ENCODE data around the gene CST9. TPM values are rescaled to one million over a fixed set of nuclear protein-coding genes. Genes with fewer than 3 reads are reported as not detected.

CST9 gene
- total and polyA plus RNA-seq, 2 of the 13 experiments (the other 11 are each of a cell fraction or from before 2014, with no cell fraction given) = 0.07 TPM; not detected in 1

DNA sequence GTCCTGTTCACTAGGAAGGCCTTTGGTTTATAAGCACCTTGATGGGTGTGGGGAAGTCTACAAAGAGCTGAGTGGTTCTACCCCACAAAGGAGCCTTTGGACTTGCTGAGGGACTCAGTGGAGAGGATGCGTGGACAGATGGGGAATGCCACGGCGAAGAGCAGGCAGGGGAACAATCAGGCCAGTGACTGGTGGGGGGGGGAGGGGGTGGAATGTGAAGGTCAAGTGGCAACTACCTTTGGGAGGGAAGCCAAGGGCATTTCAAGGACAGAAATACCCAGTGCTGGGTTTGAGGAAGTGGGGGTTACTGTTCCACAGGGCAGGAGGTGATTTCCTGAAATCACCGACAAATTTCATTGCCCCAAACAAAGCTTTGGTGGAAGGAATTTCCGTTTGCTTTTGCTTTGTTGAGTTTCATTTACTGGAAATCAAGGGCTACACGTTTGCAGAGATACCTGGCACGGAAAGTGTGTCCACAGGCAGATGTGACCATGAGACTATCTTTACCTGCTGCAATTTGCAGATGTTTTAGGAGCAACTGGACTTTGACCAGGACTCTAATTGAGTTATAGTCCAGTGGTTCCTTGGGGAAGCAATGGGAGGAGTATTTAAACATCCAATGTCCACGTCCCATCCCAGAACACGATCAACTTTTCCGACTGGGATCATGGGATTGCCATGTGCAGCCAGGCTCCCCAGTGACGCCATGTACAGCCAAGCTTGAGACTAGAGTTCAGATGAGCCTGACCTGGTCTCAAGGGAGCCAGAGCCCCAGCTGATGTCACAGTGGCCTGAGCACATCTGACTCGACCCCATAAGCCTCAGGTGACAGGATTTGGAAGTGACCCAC lies 24.1 kb upstream of the CST9 start (continued):
- TF ChIP-seq, protein P1, sequence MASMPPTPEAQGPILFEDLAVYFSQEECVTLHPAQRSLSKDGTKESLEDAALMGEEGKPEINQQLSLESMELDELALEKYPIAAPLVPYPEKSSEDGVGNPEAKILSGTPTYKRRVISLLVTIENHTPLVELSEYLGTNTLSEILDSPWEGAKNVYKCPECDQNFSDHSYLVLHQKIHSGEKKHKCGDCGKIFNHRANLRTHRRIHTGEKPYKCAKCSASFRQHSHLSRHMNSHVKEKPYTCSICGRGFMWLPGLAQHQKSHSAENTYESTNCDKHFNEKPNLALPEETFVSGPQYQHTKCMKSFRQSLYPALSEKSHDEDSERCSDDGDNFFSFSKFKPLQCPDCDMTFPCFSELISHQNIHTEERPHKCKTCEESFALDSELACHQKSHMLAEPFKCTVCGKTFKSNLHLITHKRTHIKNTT (CRISPR knock-in tag; IDR thresholded peaks at IDR 0.05) = no peak
- TF ChIP-seq ZNF674 (CRISPR knock-in tag; IDR thresholded peaks at IDR 0.05; ENCODE audit: low read depth) = no peak
- no peak for TF ChIP-seq AHR (CRISPR knock-in tag; IDR thresholded peaks at IDR 0.05)
- 0 out of 2 replicates have a peak, but pooled peaks have one; percentile 42 for TF ChIP-seq ZNF703 (CRISPR knock-in tag; IDR thresholded peaks at IDR 0.05; ENCODE audit: borderline replicate concordance)
- TF ChIP-seq, protein P2, sequence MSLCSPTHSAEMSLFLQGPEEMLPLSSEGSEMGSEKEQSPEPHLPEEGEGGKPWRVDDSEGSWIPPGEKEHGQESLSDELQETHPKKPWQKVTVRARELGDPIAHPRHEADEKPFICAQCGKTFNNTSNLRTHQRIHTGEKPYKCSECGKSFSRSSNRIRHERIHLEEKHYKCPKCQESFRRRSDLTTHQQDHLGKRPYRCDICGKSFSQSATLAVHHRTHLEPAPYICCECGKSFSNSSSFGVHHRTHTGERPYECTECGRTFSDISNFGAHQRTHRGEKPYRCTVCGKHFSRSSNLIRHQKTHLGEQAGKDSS (CRISPR knock-in tag; IDR thresholded peaks at IDR 0.05; ENCODE audit: borderline replicate concordance, low read depth) = peak; percentile 65
- TF ChIP-seq SMAD9 (CRISPR knock-in tag; IDR thresholded peaks at IDR 0.05) = no peak
- no peak for TF ChIP-seq ZNF549 (CRISPR knock-in tag; IDR thresholded peaks at IDR 0.05)
- TF ChIP-seq, protein P3, sequence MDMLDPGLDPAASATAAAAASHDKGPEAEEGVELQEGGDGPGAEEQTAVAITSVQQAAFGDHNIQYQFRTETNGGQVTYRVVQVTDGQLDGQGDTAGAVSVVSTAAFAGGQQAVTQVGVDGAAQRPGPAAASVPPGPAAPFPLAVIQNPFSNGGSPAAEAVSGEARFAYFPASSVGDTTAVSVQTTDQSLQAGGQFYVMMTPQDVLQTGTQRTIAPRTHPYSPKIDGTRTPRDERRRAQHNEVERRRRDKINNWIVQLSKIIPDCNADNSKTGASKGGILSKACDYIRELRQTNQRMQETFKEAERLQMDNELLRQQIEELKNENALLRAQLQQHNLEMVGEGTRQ (IDR thresholded peaks at IDR 0.05; ENCODE audit: low read depth, low read length) = no peak
- TF ChIP-seq, protein P3 (CRISPR knock-in tag; IDR thresholded peaks at IDR 0.05; ENCODE audit: borderline replicate concordance) = 0 out of 2 replicates have a peak, but pooled peaks have one; percentile 52
- TF ChIP-seq TAF15 (IDR thresholded peaks at IDR 0.05; ENCODE audit: low read depth, low read length, poor library complexity, severe bottlenecking) = no peak
- peak; percentile 0; the same call in 1 of the 2 replicates for TF ChIP-seq ZNF264 (CRISPR knock-in tag; IDR thresholded peaks at IDR 0.05)
- no peak for TF ChIP-seq NPAS2 (CRISPR knock-in tag; IDR thresholded peaks at IDR 0.05; ENCODE audit: borderline replicate concordance)
- no peak for TF ChIP-seq ISX (CRISPR knock-in tag; conservative IDR thresholded peaks at IDR 0.05)
- TF ChIP-seq SRY (CRISPR knock-in tag; IDR thresholded peaks at IDR 0.05) = 0 out of 2 replicates have a peak, but pooled peaks have one; percentile 50
- no peak; the same call in 1 of the 2 replicates for TF ChIP-seq ZNF839 (CRISPR knock-in tag; IDR thresholded peaks at IDR 0.05; ENCODE audit: borderline replicate concordance)
- TF ChIP-seq, protein P4, sequence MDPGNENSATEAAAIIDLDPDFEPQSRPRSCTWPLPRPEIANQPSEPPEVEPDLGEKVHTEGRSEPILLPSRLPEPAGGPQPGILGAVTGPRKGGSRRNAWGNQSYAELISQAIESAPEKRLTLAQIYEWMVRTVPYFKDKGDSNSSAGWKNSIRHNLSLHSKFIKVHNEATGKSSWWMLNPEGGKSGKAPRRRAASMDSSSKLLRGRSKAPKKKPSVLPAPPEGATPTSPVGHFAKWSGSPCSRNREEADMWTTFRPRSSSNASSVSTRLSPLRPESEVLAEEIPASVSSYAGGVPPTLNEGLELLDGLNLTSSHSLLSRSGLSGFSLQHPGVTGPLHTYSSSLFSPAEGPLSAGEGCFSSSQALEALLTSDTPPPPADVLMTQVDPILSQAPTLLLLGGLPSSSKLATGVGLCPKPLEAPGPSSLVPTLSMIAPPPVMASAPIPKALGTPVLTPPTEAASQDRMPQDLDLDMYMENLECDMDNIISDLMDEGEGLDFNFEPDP (CRISPR knock-in tag; conservative IDR thresholded peaks at IDR 0.05) = no peak
- TF ChIP-seq, protein P5, sequence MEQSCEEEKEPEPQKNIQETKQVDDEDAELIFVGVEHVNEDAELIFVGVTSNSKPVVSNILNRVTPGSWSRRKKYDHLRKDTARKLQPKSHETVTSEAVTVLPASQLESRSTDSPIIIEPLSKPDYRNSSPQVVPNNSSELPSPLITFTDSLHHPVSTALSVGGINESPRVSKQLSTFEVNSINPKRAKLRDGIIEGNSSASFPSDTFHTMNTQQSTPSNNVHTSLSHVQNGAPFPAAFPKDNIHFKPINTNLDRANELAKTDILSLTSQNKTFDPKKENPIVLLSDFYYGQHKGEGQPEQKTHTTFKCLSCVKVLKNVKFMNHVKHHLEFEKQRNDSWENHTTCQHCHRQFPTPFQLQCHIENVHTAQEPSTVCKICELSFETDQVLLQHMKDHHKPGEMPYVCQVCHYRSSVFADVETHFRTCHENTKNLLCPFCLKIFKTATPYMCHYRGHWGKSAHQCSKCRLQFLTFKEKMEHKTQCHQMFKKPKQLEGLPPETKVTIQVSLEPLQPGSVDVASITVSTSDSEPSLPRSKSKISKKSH (CRISPR knock-in tag; IDR thresholded peaks at IDR 0.05; ENCODE audit: borderline replicate concordance) = peak; percentile 87
- TF ChIP-seq ZNF441 (CRISPR knock-in tag; IDR thresholded peaks at IDR 0.05; ENCODE audit: borderline replicate concordance) = 0 out of 2 replicates have a peak, but pooled peaks have one; percentile 51
- no peak for TF ChIP-seq PCBP1 (IDR thresholded peaks at IDR 0.05; ENCODE audit: borderline replicate concordance, low read depth, low read length)
- no peak for TF ChIP-seq IKZF1 (IDR thresholded peaks at IDR 0.05)
- no peak; the same call in 1 of the 2 replicates for TF ChIP-seq FOXK1 (CRISPR knock-in tag; IDR thresholded peaks at IDR 0.05; ENCODE audit: borderline replicate concordance, low read depth)
- no peak for TF ChIP-seq HES4 (CRISPR knock-in tag; IDR thresholded peaks at IDR 0.05; ENCODE audit: borderline replicate concordance)

All from HepG2 (cell line).